HG02943 (cell line): ENCODE results near the gene RASSF4.
"Not testable (repeated sequence)": the region's sequence is repeated elsewhere in the genome, so short reads cannot be mapped to it uniquely, and the experiment has no call there.

Source experiments
- ATAC-seq: cut with Tn5 transposase; IDR thresholded peaks from one replicate; pipeline ENCODE4 v1.9.1; 2021; ENCODE audit warnings: mild to moderate bottlenecking, low read depth, moderate library complexity; ENCODE audit not compliant: unreplicated experiment

Gene RASSF4

GRCh38 chr10:44998146-44998631 is 38.6 kb downstream of the RASSF4 start:
- ATAC-seq = no peak

GRCh38 chr10:45000138-45000751 is 40.6 kb downstream of the RASSF4 start:
- no peak for ATAC-seq

- ATAC-seq = peak; percentile 68
Measured at GRCh38 chr10:45000752-45001380, 41.3 kb downstream of the RASSF4 start, which contains the start of gene ZNF22. TSS of gene ZNF22 (plus strand) at chr10:45000923. CDS start at chr10:45003369, 2,446 bp downstream.

- ATAC-seq = peak; percentile 83
Measured at GRCh38 chr10:45001381-45002148, 42.0 kb downstream of the RASSF4 start.

- no peak for ATAC-seq
Measured at GRCh38 chr10:45003432-45004000, 43.9 kb downstream of the RASSF4 start.

GRCh38 chr10:45004661-45005060 is 45.1 kb downstream of the RASSF4 start:
- ATAC-seq = no peak

- no peak for ATAC-seq
Measured at GRCh38 chr10:45005284-45005683, 45.7 kb downstream of the RASSF4 start.

- ATAC-seq = no peak
Measured at GRCh38 chr10:45006276-45007030, 46.9 kb downstream of the RASSF4 start.

- peak; percentile 86 for ATAC-seq
Measured at GRCh38 chr10:45008524-45009161, 49.0 kb downstream of the RASSF4 start.

GRCh38 chr10:45014557-45014956 is 55.0 kb downstream of the RASSF4 start:
- not testable (repeated sequence) for ATAC-seq

GRCh38 chr10:45015590-45015989 is 56.0 kb downstream of the RASSF4 start:
- ATAC-seq = no peak

GRCh38 chr10:45023426-45023825 is 63.8 kb downstream of the RASSF4 start:
- no peak for ATAC-seq

- ATAC-seq = no peak
Measured at GRCh38 chr10:45034301-45034700, 74.7 kb downstream of the RASSF4 start.

- no peak for ATAC-seq
Measured at GRCh38 chr10:45035673-45036072, 76.1 kb downstream of the RASSF4 start.

- no peak for ATAC-seq
Measured at GRCh38 chr10:45040921-45041542, 81.4 kb downstream of the RASSF4 start.

- ATAC-seq = no peak
Measured at GRCh38 chr10:45044290-45044689, 84.7 kb downstream of the RASSF4 start.
